GM21528 (cell line): ENCODE results near the gene EVI2A.

Experiments
- ATAC-seq: cut with Tn5 transposase; IDR thresholded peaks from one replicate; pipeline ENCODE4 v1.9.1; 2021; ENCODE audit warnings: mild to moderate bottlenecking, moderate library complexity; ENCODE audit not compliant: unreplicated experiment, low FRiP score

Gene EVI2A

DNA sequence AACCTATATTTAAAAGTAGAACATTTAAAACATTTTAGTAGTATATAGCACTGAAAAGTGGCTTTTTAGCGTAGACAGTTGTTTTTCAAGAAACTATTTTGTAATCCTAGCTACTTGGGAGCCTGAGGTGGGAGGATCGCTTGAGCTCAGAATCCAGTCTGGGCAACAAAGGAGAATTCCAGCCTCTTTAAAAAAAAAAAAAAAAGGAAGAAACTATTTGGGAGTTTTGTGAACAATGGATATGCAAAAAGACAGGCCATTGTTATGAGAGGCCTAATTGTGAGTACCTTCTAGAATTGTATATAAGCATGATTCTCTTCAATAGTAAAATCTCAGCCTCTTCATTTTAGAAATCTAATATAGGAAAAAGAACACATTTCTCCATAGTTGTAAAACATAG, 42.0 kb downstream of the EVI2A start:
- no peak for ATAC-seq

DNA sequence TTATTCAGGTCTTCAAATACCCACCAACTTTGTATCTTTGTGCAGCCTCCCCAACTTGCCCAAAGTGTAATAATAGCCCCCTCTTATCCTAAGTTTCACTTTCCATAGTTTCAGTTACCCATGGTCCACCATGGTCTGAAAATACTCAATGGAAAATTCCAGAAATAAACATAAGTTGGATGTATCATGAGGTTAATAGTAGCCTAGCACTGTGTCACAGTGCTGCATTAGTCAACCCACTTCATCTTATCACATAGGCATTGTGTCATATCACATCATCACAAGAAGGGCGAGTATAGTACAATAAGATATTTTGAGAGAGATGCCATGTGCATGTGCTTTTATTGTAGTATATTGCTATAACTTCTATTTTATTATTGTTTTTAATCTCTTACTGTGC, 46.3 kb downstream of the EVI2A start:
- ATAC-seq = no peak

DNA sequence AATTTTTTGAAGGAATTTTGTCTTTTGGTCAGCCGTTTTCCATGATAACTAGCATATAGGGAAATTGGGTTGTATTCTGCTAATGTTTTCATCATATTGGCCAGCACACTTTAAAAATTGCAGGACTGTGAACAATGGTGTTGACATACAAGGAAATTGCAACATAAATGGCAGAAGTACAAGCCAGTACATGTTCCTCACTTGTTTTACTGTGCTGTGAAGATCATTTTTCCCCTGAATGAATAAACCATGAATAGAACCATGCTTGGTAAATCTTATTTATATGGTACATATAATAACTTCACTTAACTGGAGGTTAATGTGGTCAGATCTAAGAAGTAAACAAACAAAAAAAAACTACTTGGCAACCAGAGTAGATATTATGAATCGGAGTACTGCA, 47.2 kb downstream of the EVI2A start:
- ATAC-seq = no peak

DNA sequence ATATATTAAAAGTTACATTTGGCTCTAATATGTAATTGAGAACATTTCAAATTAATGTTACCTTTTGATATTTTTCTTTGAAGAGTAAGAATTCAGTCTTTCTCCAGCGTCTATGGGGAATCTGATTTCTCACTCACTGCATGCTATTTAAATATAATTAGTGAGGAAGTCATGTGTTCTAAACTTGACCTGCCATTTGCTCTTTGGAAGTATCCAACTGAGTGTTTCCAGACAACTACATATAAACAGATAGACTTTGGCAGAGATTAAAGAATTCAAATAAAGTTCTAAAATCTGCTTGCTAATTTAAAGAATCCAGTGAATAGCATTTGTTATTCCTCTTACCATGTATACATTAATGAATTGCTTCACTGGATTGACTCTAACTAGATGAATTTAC, 47.9 kb downstream of the EVI2A start:
- ATAC-seq = no peak

DNA sequence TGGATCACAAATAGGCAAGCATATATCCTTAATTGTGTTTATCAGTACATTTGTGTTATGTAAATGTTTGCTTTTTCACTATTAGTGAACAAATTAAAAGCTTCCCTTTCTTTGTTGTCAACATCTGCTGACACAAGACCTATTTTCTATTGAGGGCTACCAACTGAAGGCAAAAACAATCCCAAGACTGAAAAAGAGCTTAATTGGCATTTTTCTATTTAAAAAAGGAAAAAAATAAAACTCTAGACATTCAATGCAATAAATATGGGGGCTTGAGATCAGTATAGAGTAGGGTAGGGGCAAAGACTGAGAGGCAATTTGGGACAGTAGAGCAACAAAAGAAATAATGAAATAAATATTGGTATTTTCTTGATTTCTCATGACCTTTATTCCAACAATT, 48.6 kb downstream of the EVI2A start:
- no peak for ATAC-seq

GRCh38 chr17:31272236-31272635, 49.2 kb downstream of the EVI2A start:
- ATAC-seq = no peak

DNA sequence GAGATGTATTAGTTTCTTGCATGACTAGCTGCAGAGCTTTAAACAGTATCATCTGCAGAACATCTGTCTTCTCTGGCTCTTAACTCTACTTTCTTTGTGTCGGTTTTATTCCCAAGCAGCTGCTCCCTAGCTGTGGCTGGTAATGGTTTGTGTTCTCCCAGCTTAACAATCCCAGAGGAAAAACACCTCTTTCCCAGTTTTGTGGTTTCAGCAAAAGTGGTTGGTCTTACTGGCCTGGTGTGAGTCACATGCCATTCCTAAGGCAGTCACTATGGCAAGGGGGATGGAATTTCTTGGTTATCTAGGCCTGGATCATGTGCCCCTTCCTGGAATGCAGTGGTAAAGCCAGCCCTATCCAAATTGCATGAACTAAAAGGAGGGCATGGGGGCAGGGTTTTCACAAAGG, 51.8 kb downstream of the EVI2A start:
- ATAC-seq = no peak

GRCh38 chr17:31269036-31269577, 52.3 kb downstream of the EVI2A start:
- no peak for ATAC-seq
